ENCODE measurements around the gene SLC13A3. TPM values are rescaled to one million over a fixed set of nuclear protein-coding genes. Genes with fewer than 3 reads are reported as not detected.
A peak's percentile ranks its signal among the peaks of the same experiment; 100 is the strongest.

SLC13A3 gene
- total RNA-seq, result 1.5 TPM
- long read RNA-seq, partial matches to known transcripts, result 1 of 2 reads
- long read RNA-seq, other reads (novel, unspliced or antisense), result 1 of 2 reads

DNA sequence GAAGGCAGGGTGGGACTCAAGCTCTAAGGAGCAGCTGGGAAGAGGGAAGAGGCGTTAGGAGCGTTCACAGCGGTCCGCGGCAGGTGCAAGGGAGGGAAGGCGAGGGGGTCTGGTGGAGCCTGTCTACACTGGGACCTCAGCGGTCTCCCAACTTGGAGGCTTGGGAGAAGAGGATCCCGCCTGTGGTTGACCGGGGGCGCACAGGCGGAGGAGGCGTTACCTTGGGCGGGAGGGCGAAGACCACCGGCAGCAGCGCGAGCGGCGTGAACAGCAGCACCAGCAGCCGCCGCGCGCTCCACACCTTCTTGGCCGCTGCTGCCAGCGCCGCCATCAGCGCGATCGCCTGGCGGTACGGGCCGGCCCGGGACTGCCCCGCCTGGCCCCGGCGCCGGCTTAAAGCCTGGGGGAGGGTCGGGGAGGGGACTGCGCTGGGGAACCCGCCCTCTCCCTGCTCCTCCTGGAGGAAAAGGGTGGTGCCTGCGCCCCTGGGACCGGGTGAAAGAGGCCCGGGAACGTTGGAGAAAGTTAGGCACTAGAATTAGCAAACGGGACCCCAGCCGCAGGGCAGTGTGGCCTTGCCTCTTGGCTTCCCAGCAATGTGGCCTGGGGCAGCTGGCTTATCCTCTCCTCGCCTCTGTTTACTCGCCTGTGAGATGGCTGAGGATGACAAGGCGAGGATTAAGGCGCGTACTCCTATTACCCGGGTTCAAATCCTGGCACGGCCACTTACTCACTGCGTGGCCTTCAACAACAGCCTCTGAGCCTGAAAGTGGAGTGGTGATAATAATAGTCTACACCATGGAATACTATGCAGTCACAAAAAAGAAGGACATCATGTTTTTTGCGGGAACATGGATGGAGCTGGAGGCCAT lies at the start of gene SLC13A3:
Gene SLC13A3, minus strand, starts transcription at position 369 of the 872 bp plus-strand sequence. Its CDS starts 38 bp downstream, at position 331.
- DNase-seq (ENCODE audit: low spot score), result no peak

DNA sequence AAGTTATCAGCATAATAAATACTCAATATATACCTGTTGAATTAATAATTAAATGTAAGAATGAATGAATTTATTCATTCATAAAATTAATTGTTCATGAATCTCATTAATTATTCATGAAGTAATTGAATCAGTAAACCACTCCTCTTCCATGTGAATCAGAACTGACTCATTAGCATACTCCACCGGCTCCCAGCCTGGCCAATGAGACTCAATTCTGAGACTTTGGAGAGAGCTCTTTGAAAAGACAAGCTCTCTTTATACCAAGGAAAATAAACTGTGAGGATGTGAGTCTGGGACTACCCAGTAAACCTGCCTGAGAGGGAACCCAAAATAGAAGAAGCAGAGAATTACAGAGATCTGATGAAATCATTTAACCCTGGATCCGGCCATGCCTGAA lies 49.8 kb upstream of the SLC13A3 start:
- no peak for DNase-seq (ENCODE audit: low spot score)

DNA sequence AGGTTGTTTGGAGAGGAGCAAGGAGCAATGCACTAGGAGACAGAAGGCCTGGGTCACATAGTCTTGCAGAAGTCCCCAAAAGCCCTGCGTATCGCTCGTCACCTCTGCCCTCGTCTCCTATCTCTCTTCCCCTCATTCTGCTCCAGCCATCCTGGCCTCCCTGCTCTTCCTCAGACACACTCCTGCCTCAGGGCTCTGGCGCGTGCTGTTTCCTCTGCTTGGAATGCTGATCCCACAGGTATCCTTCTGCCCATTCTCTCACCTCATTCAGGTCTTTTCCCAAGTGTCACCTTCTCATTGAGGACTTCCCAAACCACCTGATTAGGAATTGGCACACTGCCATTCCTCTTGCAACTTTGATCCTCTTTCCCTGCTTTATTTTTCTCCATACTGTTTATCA lies 49.2 kb upstream of the SLC13A3 start:
- DNase-seq (ENCODE audit: low spot score), result no peak

DNA sequence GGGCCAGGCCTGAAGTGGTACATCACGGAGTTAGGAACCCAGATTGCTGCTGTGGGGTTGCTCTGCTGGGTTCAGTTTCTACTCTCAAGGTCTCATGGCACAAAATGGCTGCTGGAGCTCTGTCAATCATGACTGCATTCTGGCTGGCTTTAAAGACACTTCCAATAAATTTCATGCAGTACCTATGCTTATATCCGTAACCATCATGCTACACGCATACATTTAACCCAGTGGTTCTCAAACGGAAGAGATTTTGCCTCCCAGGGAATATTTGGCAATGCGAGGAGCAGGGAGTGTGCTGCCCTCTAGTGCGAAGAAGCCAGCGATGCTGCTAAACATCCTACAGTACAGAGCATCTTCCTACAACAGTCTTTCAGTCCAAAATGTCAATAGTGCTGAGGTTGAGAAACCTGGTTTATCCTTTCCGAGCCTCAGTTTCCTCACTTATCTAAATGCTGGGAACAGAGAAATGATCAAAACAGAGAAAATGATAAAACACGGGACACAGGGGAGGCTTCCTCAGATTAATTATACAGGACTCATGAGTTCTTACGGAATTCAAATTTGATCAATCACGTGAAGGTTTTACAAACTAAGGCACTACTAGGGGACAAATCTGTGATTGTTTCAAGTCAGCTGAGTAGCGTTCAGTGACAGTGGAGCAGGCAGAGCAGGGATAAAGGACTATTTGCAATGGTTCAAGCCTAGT lies 48.5 kb upstream of the SLC13A3 start:
- DNase-seq (ENCODE audit: low spot score), result no peak

GRCh38 chr20:46698788-46699187 lies 47.5 kb upstream of the SLC13A3 start:
- DNase-seq (ENCODE audit: low spot score), result no peak

GRCh38 chr20:46696791-46697279 lies 45.6 kb upstream of the SLC13A3 start:
- no peak for DNase-seq (ENCODE audit: low spot score)

GRCh38 chr20:46695892-46696291 lies 44.6 kb upstream of the SLC13A3 start:
- DNase-seq (ENCODE audit: low spot score), result no peak

GRCh38 chr20:46694484-46694883 lies 43.2 kb upstream of the SLC13A3 start:
- DNase-seq (ENCODE audit: low spot score), result no peak

DNA sequence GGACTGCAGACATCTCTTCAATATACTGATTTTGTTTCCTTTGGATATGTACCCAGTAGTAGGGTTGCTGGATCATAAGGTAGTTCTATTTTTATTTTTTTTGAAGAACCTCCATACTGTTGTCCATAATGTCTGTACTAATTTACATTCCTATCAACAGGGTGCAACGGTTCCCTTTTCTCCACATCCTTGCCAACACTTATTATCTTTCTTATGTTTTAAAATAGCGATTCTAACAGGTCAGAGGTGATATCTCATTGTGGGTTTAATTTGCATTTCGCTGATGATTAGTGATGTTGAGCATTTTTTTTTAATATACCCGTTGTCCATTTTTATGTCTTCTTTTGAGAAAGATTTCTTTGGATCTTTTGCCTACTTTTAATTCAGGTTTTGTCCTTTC lies 39.9 kb upstream of the SLC13A3 start:
- no peak for DNase-seq (ENCODE audit: low spot score)

DNA sequence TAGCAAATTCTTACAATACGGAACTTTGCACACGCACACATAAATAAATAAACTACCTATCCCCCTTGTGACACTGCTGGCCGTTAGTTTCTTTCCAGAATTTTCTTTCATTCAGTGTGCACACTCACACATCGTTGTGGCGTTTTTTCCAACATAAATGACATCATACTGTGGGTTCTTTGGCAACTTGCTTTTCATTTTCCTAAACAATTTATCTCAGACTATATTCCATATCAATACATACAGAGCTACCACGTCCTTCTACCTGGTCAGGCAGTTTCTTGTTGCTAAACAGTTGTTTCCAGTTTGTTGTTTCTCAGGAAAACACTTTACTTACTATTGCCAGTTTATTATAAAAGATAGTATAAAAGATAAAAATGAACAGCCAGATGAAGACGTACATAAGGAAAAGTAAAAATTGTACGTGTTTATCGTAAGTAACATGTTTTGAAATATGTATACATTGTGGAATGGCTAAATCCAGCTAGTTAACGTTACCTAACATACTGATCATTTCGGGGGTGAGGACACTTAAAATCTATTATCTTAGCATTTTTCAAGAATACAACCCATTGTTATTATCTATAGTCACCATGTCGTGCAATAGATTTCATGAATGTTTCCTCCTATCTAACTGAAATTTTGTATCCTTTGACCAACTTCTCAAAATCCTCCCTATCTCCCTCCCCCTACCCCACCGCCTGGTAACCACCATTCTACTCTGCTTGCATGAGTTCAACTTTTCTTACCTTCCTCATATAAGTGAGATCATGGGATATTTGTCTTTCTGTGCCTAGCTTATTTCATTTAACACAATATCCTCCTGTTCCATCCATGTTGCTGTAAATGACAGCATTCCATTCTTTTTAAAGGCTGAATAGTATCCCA lies 39.2 kb upstream of the SLC13A3 start:
- no peak for DNase-seq (ENCODE audit: low spot score)

- DNase-seq (ENCODE audit: low spot score), result no peak
Measured at GRCh38 chr20:46689754-46690085, 38.5 kb upstream of the SLC13A3 start.

DNA sequence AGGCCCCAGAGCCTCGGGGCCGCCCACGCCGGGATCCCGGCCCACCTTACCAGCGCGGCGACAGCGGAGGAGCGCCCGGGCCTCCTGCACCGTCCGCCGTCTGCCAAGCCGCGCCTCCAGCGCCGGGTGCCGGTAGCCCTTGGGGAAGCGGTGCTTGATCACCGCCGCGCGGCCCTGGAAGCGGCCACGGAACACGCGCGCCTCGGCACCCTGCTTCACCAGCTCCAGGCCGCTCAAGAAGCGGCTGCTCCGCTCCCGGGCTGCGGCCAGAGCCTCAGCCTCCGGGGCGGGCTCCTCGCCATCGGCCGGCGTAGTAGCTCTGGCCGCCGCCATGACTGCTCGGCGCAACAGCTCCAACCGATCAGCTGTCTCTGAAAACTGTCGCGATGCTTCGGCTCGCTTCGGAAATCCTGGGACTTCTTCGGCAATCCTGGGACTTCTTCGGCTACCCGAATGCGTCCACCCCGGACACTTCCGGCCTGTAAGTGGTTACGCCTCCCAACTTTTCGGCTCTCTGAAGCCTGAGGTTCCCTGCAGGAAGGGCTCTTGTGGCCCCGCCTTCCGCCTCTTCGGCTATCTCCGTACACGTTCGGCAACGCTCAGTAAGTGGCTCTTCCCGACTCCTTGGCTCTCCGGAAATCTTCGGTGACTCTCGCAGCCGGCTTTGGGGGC lies 38.0 kb upstream of the SLC13A3 start, which contains the start of gene TP53RK:
Gene TP53RK, minus strand, starts transcription at position 363 of the 672 bp plus-strand sequence. Its CDS starts 30 bp downstream, at position 333.
- DNase-seq (ENCODE audit: low spot score), result peak; percentile 97

GRCh38 chr20:46688151-46689081 lies 37.2 kb upstream of the SLC13A3 start:
- DNase-seq (ENCODE audit: low spot score), result no peak

- DNase-seq (ENCODE audit: low spot score), result no peak
Measured at GRCh38 chr20:46683939-46684750, 32.9 kb upstream of the SLC13A3 start.

DNA sequence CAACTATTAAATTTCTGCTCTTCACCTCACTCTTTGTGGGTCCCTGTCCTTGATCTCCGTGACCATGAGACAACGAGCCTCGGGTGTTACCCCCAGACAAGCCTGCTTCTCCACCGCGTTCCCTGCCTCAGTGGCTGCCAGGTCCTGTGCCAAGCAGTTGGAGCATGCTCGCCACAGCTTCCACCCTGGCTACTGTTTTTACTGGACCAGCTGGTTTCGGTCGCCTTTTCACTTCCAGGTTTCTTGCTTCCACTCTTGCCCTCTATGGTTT lies 32.3 kb upstream of the SLC13A3 start:
- no peak for DNase-seq (ENCODE audit: low spot score)

DNA sequence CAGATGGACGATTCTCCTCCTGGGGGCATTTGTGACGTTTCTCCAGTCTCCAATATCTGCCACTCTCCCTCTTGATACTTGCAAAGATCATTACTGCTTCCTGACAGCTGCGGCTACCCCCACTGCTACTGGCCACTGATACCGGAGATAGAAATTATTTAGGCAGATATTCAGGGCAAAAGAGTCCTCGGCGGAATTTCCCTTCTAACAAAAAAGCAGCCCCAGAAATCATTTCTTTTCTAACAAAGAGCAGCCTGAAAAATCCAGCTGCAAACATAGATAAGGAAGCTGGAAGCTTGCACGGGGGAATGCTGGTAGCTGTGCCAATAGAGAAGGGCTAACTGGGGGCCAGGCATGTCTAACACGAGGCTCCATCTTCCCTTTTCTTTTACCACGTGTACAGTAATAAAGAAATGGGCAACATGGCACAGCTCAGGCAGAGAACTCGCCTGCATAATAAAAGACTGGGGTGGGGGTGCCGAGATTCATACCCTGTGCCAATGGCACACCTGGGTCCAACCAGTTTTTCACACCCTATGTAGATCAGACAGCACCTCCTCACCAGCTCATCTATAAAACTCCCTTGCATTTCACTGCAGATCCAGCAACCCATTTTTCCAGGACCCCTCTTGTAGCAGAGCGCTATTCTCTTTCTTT lies 31.9 kb upstream of the SLC13A3 start:
- no peak for DNase-seq (ENCODE audit: low spot score)

- no peak for DNase-seq (ENCODE audit: low spot score)
Measured at GRCh38 chr20:46682063-46682821, 31.0 kb upstream of the SLC13A3 start.

Data from mesenteric fat pad (tissue), 1 donor.